Loucy (cell line): ENCODE data around the gene RBAK.

Experiments used
- H2AFZ ChIP-seq: fragments of 200-600 bp; sonication (generic); 2 replicates; pipeline ENCODE4 v1.6.0; 2016; ENCODE audit warnings: antibody characterized with exemption, mild to moderate bottlenecking, low read length, moderate library complexity
- H3F3A ChIP-seq: fragments of 200-600 bp; 2 replicates; pipeline ENCODE4 v1.6.0; 2016; ENCODE audit warnings: antibody characterized with exemption, low read depth, mild to moderate bottlenecking
- H3K27me3 ChIP-seq: fragments of 200-600 bp; sonication (generic); 2 replicates; pipeline ENCODE4 v1.6.1; 2014; ENCODE audit warnings: low read length, mild to moderate bottlenecking; ENCODE audit not compliant: insufficient read depth, poor library complexity, severe bottlenecking
- H3K36me3 ChIP-seq: fragments of 200-600 bp; sonication (generic); 2 replicates; pipeline ENCODE4 v1.6.1; 2016; ENCODE audit warnings: low read length; ENCODE audit not compliant: insufficient read depth
- H3K4me1 ChIP-seq: fragments of 200-600 bp; sonication (generic); 2 replicates; pipeline ENCODE4 v1.5.1; 2014; ENCODE audit warnings: low read length, mild to moderate bottlenecking; ENCODE audit not compliant: insufficient read depth, poor library complexity, severe bottlenecking
- H3K4me2 ChIP-seq: fragments of 200-600 bp; sonication (generic); 2 replicates; pipeline ENCODE4 v1.6.0; 2014; ENCODE audit warnings: antibody characterized with exemption, low read length, low read depth, mild to moderate bottlenecking; ENCODE audit not compliant: poor library complexity, severe bottlenecking
- H3K4me3 ChIP-seq: fragments of 200-600 bp; sonication (generic); 2 replicates; pipeline ENCODE4 v1.5.1; 2014; ENCODE audit warnings: low read length, mild to moderate bottlenecking, mixed read lengths; ENCODE audit not compliant: poor library complexity, severe bottlenecking
- H3K79me2 ChIP-seq: fragments of 200-600 bp; sonication (generic); 2 replicates; pipeline ENCODE4 v1.6.1; 2014; ENCODE audit warnings: low read length; ENCODE audit not compliant: insufficient read depth
- H3K9ac ChIP-seq: fragments of 200-600 bp; sonication (generic); 2 replicates; pipeline ENCODE4 v1.6.0; 2014; ENCODE audit warnings: mild to moderate bottlenecking, low read depth, low read length, moderate library complexity; ENCODE audit not compliant: poor library complexity, severe bottlenecking
- H3K9me2 ChIP-seq: fragments of 200-600 bp; sonication (generic); replicated peaks from 2 replicates; pipeline ENCODE4 v1.6.1; 2016; ENCODE audit warnings: low read depth, low read length, mixed read lengths
- H3K9me3 ChIP-seq: fragments of 200-600 bp; sonication (generic); 2 replicates; pipeline ENCODE4 v1.6.1; 2014; ENCODE audit warnings: mild to moderate bottlenecking, antibody characterized with exemption, low read length, low read depth; ENCODE audit not compliant: insufficient read depth
- H4K20me1 ChIP-seq: fragments of 200-600 bp; sonication (generic); 2 replicates; pipeline ENCODE4 v1.6.0; 2014; ENCODE audit warnings: antibody characterized with exemption, low read length, mild to moderate bottlenecking; ENCODE audit not compliant: insufficient read depth, poor library complexity, severe bottlenecking
- CTCF ChIP-seq: fragments of 200-600 bp; sonication (generic); conservative IDR thresholded peaks from 2 replicates; pipeline ENCODE4 v1.5.1; 2014; ENCODE audit warnings: mild to moderate bottlenecking, antibody characterized with exemption, low read length
- EZH2phosphoT487 ChIP-seq: fragments of 200-600 bp; IDR thresholded peaks from 2 replicates; pipeline ENCODE4 v1.6.1; 2018; ENCODE audit warnings: antibody characterized with exemption, mild to moderate bottlenecking, moderate library complexity, borderline replicate concordance

The RBAK gene

DNA sequence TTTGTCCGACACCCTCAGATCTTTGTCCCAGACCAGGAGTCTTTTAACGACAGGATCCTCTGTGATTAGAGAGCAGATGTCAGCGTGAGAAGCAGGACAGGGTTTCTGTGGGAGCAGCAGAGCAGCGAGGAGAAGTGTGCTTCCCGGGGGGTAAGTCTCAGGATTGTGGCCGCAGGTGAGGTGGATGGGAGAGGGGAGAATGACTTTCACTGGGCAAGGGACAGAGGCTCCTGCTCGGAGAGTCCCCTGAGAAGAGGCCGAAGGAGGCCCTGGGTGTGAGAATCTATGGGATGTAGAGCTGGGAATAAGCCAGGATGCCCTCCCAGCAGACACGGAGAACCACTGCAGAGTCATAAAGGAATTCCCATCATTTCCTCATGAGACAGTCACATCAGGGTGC, 10.4 kb upstream of the RBAK start:
- H3K36me3 ChIP-seq: no peaks in the 10 kb centered on the region
- TF ChIP-seq EZH2phosphoT487 (no peak), CTCF (no peak)
- no peaks in the 10 kb centered on the region for H4K20me1 ChIP-seq
- no peaks in the 10 kb centered on the region for H3K79me2 ChIP-seq
- no peak overlapping the region for H3K4me3 ChIP-seq
- no peaks in the 10 kb centered on the region for H3F3A ChIP-seq
- H3K4me1 ChIP-seq: no peaks in the 10 kb centered on the region
- no peak overlapping the region for H2AFZ ChIP-seq
- H3K9me3 ChIP-seq: no peaks in the 10 kb centered on the region
- no peak overlapping the region for H3K9ac ChIP-seq
- H3K9me2 ChIP-seq: no peaks in the 10 kb centered on the region
- no peaks in the 10 kb centered on the region for H3K27me3 ChIP-seq
- no peak overlapping the region for H3K4me2 ChIP-seq

DNA sequence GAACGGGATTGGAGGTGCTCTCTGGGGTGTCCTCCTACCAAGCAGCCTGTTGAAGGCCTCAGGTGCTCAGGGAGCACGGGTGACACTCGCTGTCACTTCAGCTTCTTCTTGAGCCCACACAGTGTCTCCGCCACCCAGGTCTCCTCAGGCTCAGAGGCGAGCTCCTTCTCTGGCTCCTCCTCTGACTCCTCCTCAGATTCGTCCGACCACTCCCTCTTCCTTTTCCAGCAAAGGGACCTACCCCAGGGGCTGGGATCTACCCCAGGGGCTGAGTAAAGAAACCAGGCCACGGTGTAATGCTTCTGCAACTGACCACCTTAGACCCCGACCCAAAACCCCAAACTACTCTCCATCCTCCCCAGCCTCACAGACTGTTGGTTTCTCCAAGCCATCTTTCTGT, 9.2 kb upstream of the RBAK start:
- no peaks in the 10 kb centered on the region for H3F3A ChIP-seq
- H3K4me1 ChIP-seq: no peaks in the 10 kb centered on the region
- H3K4me2 ChIP-seq: no peak overlapping the region
- no peaks in the 10 kb centered on the region for H4K20me1 ChIP-seq
- no peaks in the 10 kb centered on the region for H3K9me2 ChIP-seq
- no peaks in the 10 kb centered on the region for H3K36me3 ChIP-seq
- no peaks in the 10 kb centered on the region for H3K27me3 ChIP-seq
- H3K9ac ChIP-seq: no peak overlapping the region
- no peak overlapping the region for H3K4me3 ChIP-seq
- H2AFZ ChIP-seq: no peak overlapping the region
- H3K79me2 ChIP-seq: no peaks in the 10 kb centered on the region
- H3K9me3 ChIP-seq: no peaks in the 10 kb centered on the region
- TF ChIP-seq CTCF (no peak), EZH2phosphoT487 (no peak)

DNA sequence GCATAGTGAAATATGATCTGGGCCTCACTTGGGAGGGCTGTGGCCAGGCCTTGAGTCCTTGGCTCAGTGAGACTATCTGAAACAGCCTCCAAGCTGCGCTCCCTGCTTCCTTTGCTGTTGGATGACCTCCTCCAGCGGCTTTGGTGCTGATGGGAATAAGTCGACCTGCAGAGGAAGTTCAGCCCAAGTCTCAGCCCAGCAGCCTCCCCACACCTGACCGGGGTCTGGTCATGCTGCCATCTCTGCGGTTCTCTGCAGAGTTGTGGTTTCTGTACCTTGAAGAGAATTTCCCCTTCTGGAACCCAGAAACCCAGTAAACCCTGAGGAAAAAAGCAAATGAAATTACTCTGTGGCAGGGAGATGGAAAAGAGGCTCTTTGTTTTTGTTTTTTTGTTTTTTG, 4.6 kb upstream of the RBAK start:
- no peak overlapping the region for H2AFZ ChIP-seq
- no peak overlapping the region for H3K4me3 ChIP-seq
- H3K9me2 ChIP-seq: no peaks in the 10 kb centered on the region
- H3K9ac ChIP-seq: no peak overlapping the region
- H3K4me2 ChIP-seq: no peak overlapping the region
- H3K9me3 ChIP-seq: no peaks in the 10 kb centered on the region
- TF ChIP-seq EZH2phosphoT487 (no peak), CTCF (no peak)
- H3F3A ChIP-seq: no peaks in the 10 kb centered on the region
- peaks cover 3% of the 10 kb centered on the region; the same call in 1 of the 2 replicates for H3K79me2 ChIP-seq
- H4K20me1 ChIP-seq: peaks cover 3% of the 10 kb centered on the region
- H3K36me3 ChIP-seq: no peaks in the 10 kb centered on the region
- H3K27me3 ChIP-seq: peaks cover 3% of the 10 kb centered on the region
- peaks cover 4% of the 10 kb centered on the region for H3K4me1 ChIP-seq
